GM18502 (cell line): Measurements from ENCODE around the gene NAA50.
A peak's percentile ranks its signal among the peaks of the same experiment; 100 is the strongest.

ENCODE experiments used
- ATAC-seq: cut with Tn5 transposase; IDR thresholded peaks from one replicate; pipeline ENCODE4 v1.9.1; 2021; ENCODE audit warnings: mild to moderate bottlenecking; ENCODE audit not compliant: unreplicated experiment, poor library complexity

The NAA50 gene

GRCh38 chr3:113745756-113746547, at the start of gene NAA50:
Gene NAA50, minus strand, starts transcription at chr3:113746249. Its CDS starts 300 bp downstream, at chr3:113745949.
- peak; percentile 52 for ATAC-seq

- ATAC-seq: no peak
Measured at GRCh38 chr3:113795693-113796092, 49.6 kb upstream of the NAA50 start.

- no peak for ATAC-seq
Measured at GRCh38 chr3:113794526-113794925, 48.5 kb upstream of the NAA50 start.

GRCh38 chr3:113791381-113791780, 45.3 kb upstream of the NAA50 start:
- ATAC-seq: no peak

DNA sequence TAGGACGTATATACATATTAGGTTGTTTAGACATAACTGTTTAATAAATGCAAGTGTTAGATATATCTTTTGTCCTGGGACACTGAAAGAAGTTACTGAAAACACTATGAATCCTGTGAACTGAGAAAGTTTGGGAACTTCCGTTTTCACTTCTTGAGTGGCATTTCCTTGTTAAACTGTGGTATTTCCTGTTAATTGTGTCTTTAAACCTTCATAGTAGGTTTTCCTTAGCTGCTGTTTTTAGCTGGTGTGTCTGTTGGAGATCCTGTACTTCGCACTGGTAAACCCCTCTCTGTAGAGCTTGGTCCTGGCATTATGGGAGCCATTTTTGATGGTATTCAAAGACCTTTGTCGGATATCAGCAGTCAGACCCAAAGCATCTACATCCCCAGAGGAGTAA, 37.9 kb upstream of the NAA50 start:
- ATAC-seq: no peak

DNA sequence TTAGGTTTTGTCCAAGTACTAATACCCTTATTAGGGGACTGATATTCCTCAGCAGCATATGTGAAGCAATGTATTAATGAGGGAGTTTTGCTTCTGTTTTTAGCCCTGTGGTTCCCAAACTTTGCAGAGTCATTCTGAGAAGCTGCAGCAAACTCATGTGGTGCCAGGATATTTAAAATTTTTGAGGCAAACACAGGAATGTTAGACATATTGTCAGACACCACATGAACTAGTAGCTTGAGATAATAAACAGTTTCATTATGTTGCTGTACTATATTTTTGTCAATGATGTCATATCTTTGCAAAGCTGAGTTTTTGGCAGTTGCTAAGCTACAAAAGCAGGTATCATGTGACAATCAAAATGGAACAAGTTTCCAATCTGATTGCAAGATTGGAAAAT, 37.4 kb upstream of the NAA50 start:
- peak; percentile 87 for ATAC-seq

DNA sequence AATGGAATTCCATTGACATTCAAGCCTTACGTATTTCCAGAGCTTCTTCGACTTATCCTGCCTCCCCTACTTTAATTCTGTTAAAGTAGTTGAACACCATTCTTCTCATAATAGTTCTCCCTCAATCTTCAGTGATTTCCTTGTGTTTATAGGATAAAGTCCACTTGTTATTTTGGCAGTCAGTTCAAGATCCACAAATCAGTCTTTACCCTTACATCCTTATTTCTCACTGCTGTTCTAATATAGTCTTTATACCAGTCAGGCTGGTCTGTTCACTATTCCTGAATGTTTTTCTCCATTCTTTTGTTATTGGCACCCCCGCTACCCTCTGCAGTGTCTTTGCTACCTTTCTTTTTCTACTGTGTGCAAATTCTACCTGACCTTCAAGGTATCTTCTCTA, 30.5 kb upstream of the NAA50 start:
- ATAC-seq: no peak

DNA sequence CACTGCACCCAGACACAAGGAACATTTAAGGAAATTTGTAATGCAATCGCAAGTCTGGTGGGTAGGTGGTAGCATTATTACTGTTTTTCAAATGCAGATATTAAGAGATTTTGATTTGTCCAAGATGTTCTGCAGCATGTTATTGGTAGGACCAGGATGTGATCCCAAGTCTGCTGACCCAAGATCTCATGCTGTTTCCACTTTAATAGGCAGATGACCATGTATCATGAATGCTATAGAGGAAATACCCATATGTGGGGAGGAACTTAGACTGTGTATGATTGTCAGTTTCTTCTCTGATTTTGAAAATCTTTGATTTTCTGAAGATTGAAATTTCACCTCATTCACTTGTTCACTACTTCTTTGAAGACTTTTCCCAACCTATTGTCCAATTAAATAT, 29.5 kb upstream of the NAA50 start:
- ATAC-seq: no peak

GRCh38 chr3:113773381-113773780, 27.3 kb upstream of the NAA50 start:
- ATAC-seq: no peak

GRCh38 chr3:113771993-113772392, 25.9 kb upstream of the NAA50 start:
- no peak for ATAC-seq

- ATAC-seq: peak; percentile 65
Measured at GRCh38 chr3:113769551-113769950, 23.5 kb upstream of the NAA50 start.

GRCh38 chr3:113764698-113765097, 18.6 kb upstream of the NAA50 start:
- no peak for ATAC-seq

DNA sequence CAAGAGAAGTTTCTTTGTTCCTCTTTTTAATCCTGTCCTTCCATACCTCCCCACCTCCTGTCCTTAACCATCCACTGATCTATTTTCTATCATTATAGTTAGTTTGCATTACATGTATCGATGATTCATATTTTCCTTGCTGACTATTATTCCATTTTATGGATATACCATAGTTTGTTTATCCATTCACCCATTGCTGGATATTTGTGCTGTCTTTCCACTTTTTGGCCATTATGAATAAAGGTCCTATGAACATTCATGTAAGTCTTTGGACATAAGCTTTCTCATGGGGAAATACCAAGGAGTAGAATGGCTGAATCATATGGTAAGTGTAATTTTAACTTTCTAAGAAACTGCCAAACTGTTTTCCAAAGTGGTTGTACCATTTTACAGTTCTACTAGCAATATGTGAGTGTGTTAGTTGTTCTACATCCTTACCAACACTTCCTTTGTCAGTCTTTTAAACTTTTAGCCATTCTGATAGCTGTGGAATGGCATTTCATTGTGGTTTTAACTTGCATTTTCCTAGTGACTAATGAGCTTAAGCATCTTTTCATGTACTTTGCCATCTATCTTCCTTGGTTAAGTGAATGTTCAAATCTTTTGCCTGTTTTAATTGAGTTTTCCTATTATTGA, 12.5 kb upstream of the NAA50 start:
- no peak for ATAC-seq

- ATAC-seq: no peak
Measured at GRCh38 chr3:113754494-113755159, 8.6 kb upstream of the NAA50 start.

DNA sequence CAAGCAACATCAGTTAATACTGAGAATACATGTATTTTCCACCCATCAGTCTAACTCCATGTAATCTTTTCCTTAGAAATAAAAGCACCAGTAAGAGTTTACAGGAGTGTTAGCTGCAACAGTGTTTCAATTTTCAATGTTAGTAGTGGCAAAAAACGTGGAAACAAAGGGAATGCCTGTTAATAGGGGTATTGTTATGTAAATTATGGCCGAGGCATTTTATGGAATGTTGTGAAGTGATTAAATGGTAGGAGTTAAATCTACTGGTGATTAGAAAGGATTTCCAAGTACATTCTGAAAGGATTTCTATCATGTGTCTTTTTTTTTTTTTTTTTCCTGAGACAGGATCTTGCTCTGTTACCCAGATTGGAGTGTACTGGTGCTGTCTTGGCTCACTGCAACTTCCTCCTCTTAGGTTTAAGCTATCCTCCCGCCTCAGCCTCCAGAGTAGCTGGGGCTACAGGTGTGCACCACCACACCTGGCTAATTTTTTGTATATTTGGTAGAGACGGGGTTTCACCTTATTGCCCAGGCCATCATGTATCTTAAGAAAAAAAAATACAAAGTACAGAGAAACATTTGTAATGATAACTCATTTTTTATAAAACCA, 7.4 kb upstream of the NAA50 start:
- no peak for ATAC-seq

DNA sequence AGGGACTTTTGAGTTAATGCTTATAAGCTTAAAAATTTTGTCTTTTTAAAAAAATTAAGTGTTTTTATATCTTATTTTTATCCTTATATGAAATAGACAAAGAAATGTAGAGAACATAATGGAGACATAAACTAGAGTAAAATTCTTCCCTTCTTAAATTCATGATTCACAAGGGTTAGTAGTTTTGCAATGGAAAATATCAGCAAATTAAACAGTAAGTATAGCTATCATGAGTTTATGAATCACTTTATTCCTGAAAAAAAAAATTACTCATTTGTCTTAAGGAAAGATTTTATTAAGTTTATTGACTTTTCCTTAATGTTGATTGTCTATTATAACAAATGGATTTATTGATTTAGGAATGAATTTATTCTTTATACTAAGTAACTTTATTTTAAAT, 5.1 kb upstream of the NAA50 start:
- no peak for ATAC-seq

- ATAC-seq: no peak
Measured at GRCh38 chr3:113747283-113748046, 1.4 kb upstream of the NAA50 start.

DNA sequence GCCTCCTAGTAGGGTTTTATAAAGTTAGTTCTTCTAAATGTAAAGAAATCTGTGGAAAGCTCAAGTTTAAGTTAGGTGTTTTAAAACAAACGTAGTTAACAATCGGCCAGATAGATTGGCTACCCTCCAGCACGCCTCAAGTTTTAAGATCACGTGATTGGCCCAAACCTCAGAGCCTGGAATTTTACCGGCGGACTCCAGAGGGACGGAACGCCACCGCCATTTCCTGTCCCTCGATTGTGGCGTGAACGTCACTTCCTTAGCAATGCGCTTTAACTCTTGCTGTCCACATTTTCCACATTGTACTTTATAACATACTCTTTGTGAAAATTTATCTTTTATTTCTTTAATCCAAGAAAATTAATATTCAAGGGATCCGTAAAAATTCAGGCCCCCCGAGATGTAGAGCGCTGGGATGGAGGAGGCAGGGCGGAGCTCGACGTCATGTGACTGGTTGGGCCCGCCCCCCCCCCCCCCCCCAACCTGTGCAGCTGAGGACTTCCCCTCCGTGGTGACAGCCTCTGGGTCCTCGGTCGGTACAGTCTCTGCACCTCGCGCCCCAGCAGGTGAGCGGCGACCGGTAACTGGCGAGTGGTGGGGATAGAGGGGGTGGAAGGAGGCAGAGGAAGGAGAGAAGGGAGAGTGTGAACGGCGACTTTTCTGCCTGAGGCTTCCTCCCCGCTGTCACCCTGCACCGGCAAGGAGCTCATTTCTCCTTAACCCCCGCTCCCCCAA, 666 bp upstream of the NAA50 start, which contains the start of gene ATP6V1A:
Gene ATP6V1A (plus strand): TSS at position 488 of the 735 bp plus-strand sequence. CDS start 31,719 bp downstream, outside the sequence.
- ATAC-seq: peak; percentile 46

GRCh38 chr3:113744941-113745755, 901 bp downstream of the NAA50 start:
- peak; percentile 52 for ATAC-seq
